CD4-positive, CD25-positive, alpha-beta regulatory T cell (primary cell): ENCODE data around the gene KIZ. TPM values are rescaled to one million over a fixed set of nuclear protein-coding genes. Genes with fewer than 3 reads are reported as not detected.
"Not testable (repeated sequence)": the region's sequence is repeated elsewhere in the genome, so short reads cannot be mapped to it uniquely, and the experiment has no call there.

Source experiments
- ATAC-seq, 2 donors: fragments of 150-1000 bp; cut with Tn5 transposase; one replicate each; pipeline ENCODE4 v1.10.0; 2021; ENCODE audit warnings: low read depth in 2 of 2, moderate number of reproducible peaks in 2 of 2, moderate library complexity in 1 of 2
- DNase-seq, 3 donors: peaks; one replicate each; pipeline versions ENCODE4 v3.0.0 to v3.0.0-alpha.2; 2012 to 2022; ENCODE audit warnings: mixed read lengths in 1 of 3
- H3K27ac ChIP-seq: one replicate; pipeline ENCODE4 v1.7.0; 2013; ENCODE audit warnings: mild to moderate bottlenecking, low read length; ENCODE audit not compliant: insufficient read depth, poor library complexity, severe bottlenecking
- H3K27me3 ChIP-seq: one replicate; pipeline ENCODE4 v1.7.0; 2013; ENCODE audit warnings: low read length; ENCODE audit not compliant: control insufficient read depth, insufficient read depth
- H3K36me3 ChIP-seq: one replicate; pipeline ENCODE4 v1.7.0; 2013; ENCODE audit warnings: mild to moderate bottlenecking, low read length, moderate library complexity; ENCODE audit not compliant: control insufficient read depth, insufficient read depth
- H3K4me1 ChIP-seq: 2 replicates; pipeline ENCODE4 v1.7.0; 2013; ENCODE audit warnings: mild to moderate bottlenecking, low read length; ENCODE audit not compliant: insufficient read depth, control insufficient read depth, poor library complexity, severe bottlenecking
- H3K4me3 ChIP-seq: one replicate; pipeline ENCODE4 v1.7.0; 2013; ENCODE audit warnings: low read depth, mild to moderate bottlenecking, low read length, moderate library complexity
- H3K9me3 ChIP-seq, 2 experiments: 1 replicate in 1 of 2; 2 replicates in 1 of 2; pipeline ENCODE4 v1.7.0; 2013; ENCODE audit warnings: low read length in 2 of 2, mild to moderate bottlenecking in 1 of 2, moderate library complexity in 1 of 2; ENCODE audit not compliant: control insufficient read depth in 2 of 2
- H3K27ac Mint-ChIP-seq, 3 donors: one replicate each; pipeline ENCODE4 v1.8.0; 2020 to 2022; ENCODE audit warnings: mild to moderate bottlenecking in 3 of 3, mixed read lengths in 3 of 3, moderate library complexity in 2 of 3
- H3K27me3 Mint-ChIP-seq: one replicate; pipeline ENCODE4 v1.8.0; 2022; ENCODE audit warnings: mild to moderate bottlenecking, mixed read lengths
- H3K36me3 Mint-ChIP-seq: one replicate; pipeline ENCODE4 v1.8.0; 2020; ENCODE audit warnings: mixed read lengths
- H3K4me1 Mint-ChIP-seq, 4 donors: one replicate each; pipeline ENCODE4 v1.8.0; 2020 to 2022; ENCODE audit warnings: mixed read lengths in 4 of 4, mild to moderate bottlenecking in 1 of 4
- H3K4me3 Mint-ChIP-seq, 4 donors: one replicate each; pipeline ENCODE4 v1.8.0; 2020 to 2022; ENCODE audit warnings: mild to moderate bottlenecking in 4 of 4, mixed read lengths in 4 of 4, moderate library complexity in 3 of 4
- H3K9me3 Mint-ChIP-seq, 7 donors: one replicate each; pipeline ENCODE4 v1.8.0; 2020 to 2022; ENCODE audit warnings: mixed read lengths in 7 of 7, mild to moderate bottlenecking in 3 of 7, moderate library complexity in 2 of 7
- polyA plus RNA-seq, 4 donors: library from polyadenylated mRNA; unstranded; fragments of 300-500 nt; fragmentation: Illumina TruSeq; gene quantifications; one replicate each; pipeline ENCODE4 v1.2.3, GENCODE V29; 2021
- total RNA-seq: library from RNA; stranded (reverse); gene quantifications from one replicate; pipeline ENCODE4 v1.2.3, GENCODE V29; 2022

KIZ gene
- total and polyA plus RNA-seq, 5 donors from 2014 or later = 16.8 to 32.8 (median 21.0) TPM

GRCh38 chr20:21244808-21245207 lies 118.9 kb downstream of the KIZ start:
- H3K27ac Mint-ChIP-seq = no peak overlapping the region
- H3K27me3 ChIP-seq = no peaks in the 10 kb centered on the region
- no peak overlapping the region for H3K4me3 Mint-ChIP-seq
- no peak overlapping the region for H3K27ac ChIP-seq
- peaks cover 4% of the 10 kb centered on the region for H3K36me3 ChIP-seq
- no peak for DNase-seq
- H3K4me3 ChIP-seq = no peak overlapping the region
- no peaks in the 10 kb centered on the region for H3K9me3 ChIP-seq
- ATAC-seq = no peak
- no peaks in the 10 kb centered on the region for H3K9me3 Mint-ChIP-seq
- no peaks in the 10 kb centered on the region for H3K4me1 Mint-ChIP-seq
- H3K27me3 Mint-ChIP-seq = peaks cover 15% of the 10 kb centered on the region
- H3K36me3 Mint-ChIP-seq = peaks cover 40% of the 10 kb centered on the region
- H3K4me1 ChIP-seq = no peaks in the 10 kb centered on the region

DNA sequence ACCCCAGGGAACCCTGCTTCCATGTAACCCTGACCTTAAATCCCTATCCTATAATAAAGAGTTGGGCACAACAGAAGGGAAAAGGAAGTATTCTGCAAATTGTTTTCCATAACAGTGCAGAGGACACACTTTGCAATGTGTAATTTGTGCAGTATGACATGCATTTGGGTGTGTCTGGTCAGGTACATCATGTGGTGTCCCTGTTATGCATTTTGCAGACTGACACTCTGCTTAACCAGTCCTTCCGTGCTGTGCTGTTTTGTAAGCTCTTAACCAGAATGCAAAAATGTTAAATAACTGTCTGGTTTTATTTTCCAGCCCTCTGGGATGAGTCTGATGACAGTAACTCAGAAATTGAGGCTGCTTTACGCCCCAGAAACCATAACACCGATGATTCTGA lies 120.3 kb downstream of the KIZ start:
- Histone ChIP-seq H3K27ac (no peak overlapping the region), H3K4me3 (no peak overlapping the region), H3K9me3 (no peaks in the 10 kb centered on the region), H3K36me3 (peaks cover 4% of the 10 kb centered on the region), H3K4me1 (no peaks in the 10 kb centered on the region), H3K27me3 (no peaks in the 10 kb centered on the region)
- DNase-seq (no peak), ATAC-seq (no peak)
- Mint-ChIP-seq H3K36me3 (peaks cover 40% of the 10 kb centered on the region), H3K27ac (no peak overlapping the region), H3K9me3 (no peaks in the 10 kb centered on the region), H3K4me3 (no peak overlapping the region), H3K4me1 (no peaks in the 10 kb centered on the region), H3K27me3 (peaks cover 19% of the 10 kb centered on the region)

GRCh38 chr20:21247603-21248095 lies 121.8 kb downstream of the KIZ start:
- not testable (repeated sequence) for ATAC-seq, H3K9me3 Mint-ChIP-seq, H3K9me3 ChIP-seq, H3K4me1 Mint-ChIP-seq, H3K27ac Mint-ChIP-seq, H3K27ac ChIP-seq, H3K4me3 Mint-ChIP-seq, H3K36me3 ChIP-seq, DNase-seq, H3K4me1 ChIP-seq, H3K27me3 ChIP-seq, H3K4me3 ChIP-seq
- Mint-ChIP-seq H3K27me3 (peaks cover 19% of the 10 kb centered on the region), H3K36me3 (peaks cover 31% of the 10 kb centered on the region)

GRCh38 chr20:21251278-21251677 lies 125.4 kb downstream of the KIZ start:
- Histone ChIP-seq H3K27me3 (no peaks in the 10 kb centered on the region), H3K27ac (no peak overlapping the region), H3K4me3 (no peak overlapping the region), H3K9me3 (no peaks in the 10 kb centered on the region), H3K4me1 (no peaks in the 10 kb centered on the region), H3K36me3 (no peaks in the 10 kb centered on the region)
- Mint-ChIP-seq H3K4me1 (no peaks in the 10 kb centered on the region), H3K27ac (no peak overlapping the region), H3K4me3 (no peak overlapping the region), H3K36me3 (peaks cover 8% of the 10 kb centered on the region), H3K9me3 (no peaks in the 10 kb centered on the region), H3K27me3 (peaks cover 19% of the 10 kb centered on the region)
- ATAC-seq (no peak), DNase-seq (no peak)

DNA sequence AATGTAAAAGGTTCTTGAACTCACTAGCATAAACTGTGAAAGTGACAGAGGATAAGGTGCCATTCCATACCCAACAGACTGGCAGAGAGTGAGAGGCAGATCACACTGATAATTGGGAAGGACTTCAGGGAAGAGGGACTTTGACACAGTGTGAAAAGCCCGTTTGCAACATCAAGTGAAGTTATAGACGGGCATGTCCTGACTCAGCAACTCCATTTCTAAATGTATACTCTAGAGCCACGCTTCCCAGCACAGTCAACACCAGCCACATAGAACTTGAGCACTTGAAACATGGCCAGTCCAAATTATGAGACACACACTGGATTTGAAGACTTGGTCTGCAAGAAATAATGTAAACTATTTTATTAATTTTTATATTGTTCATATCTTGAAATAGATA lies 131.3 kb downstream of the KIZ start:
- Histone ChIP-seq H3K9me3 (no peaks in the 10 kb centered on the region), H3K4me1 (no peaks in the 10 kb centered on the region), H3K4me3 (no peak overlapping the region), H3K27ac (no peak overlapping the region), H3K27me3 (no peaks in the 10 kb centered on the region), H3K36me3 (no peaks in the 10 kb centered on the region)
- H3K27me3 Mint-ChIP-seq = peaks cover 4% of the 10 kb centered on the region
- H3K4me3 Mint-ChIP-seq = no peak overlapping the region
- H3K9me3 Mint-ChIP-seq = peaks cover 0 to 2% (median 0%) of the 10 kb centered on the region in 7 donors
- ATAC-seq (no peak), DNase-seq (no peak)
- H3K4me1 Mint-ChIP-seq = no peaks in the 10 kb centered on the region
- H3K36me3 Mint-ChIP-seq = no peaks in the 10 kb centered on the region
- H3K27ac Mint-ChIP-seq = no peak overlapping the region

DNA sequence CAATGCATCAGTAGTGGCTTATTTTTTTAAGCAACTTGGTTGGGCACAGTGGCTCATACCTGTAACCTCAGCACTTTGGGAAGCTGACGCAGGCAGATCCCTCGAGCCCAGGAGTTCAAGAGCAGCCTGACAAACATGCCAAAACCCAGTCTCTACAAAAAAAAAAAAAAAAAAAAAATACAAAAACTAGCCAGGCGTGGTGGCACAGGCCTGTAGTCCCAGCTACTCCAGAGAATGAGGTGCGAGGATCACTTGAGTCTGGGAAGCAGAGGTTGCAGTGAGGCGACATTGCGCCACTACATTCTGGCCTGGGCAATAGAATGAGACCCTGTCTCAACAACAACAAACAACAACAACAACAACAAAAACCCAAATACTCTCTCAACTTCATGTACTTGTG lies 132.5 kb downstream of the KIZ start:
- H3K27ac ChIP-seq = no peak overlapping the region
- no peaks in the 10 kb centered on the region for H3K36me3 Mint-ChIP-seq
- peaks cover 0 to 2% (median 0%) of the 10 kb centered on the region in 7 donors for H3K9me3 Mint-ChIP-seq
- H3K4me1 Mint-ChIP-seq = no peaks in the 10 kb centered on the region
- ATAC-seq (no peak), DNase-seq (no peak)
- no peak overlapping the region for H3K27ac Mint-ChIP-seq
- no peaks in the 10 kb centered on the region for H3K36me3 ChIP-seq
- peaks cover 9% of the 10 kb centered on the region for H3K27me3 Mint-ChIP-seq
- no peak overlapping the region for H3K4me3 ChIP-seq
- no peaks in the 10 kb centered on the region for H3K9me3 ChIP-seq
- H3K27me3 ChIP-seq = no peaks in the 10 kb centered on the region
- no peaks in the 10 kb centered on the region for H3K4me1 ChIP-seq
- H3K4me3 Mint-ChIP-seq = no peak overlapping the region

GRCh38 chr20:21259346-21259745 lies 133.5 kb downstream of the KIZ start:
- ATAC-seq (no peak), DNase-seq (no peak)
- peaks cover 9% of the 10 kb centered on the region for H3K27me3 Mint-ChIP-seq
- Histone ChIP-seq H3K4me1 (no peaks in the 10 kb centered on the region), H3K27ac (no peak overlapping the region), H3K4me3 (no peak overlapping the region), H3K27me3 (no peaks in the 10 kb centered on the region), H3K36me3 (no peaks in the 10 kb centered on the region), H3K9me3 (no peaks in the 10 kb centered on the region)
- no peak overlapping the region for H3K4me3 Mint-ChIP-seq
- peaks cover 0 to 4% (median 0%) of the 10 kb centered on the region in 7 donors for H3K9me3 Mint-ChIP-seq
- H3K36me3 Mint-ChIP-seq = no peaks in the 10 kb centered on the region
- H3K4me1 Mint-ChIP-seq = no peaks in the 10 kb centered on the region
- H3K27ac Mint-ChIP-seq = no peak overlapping the region

DNA sequence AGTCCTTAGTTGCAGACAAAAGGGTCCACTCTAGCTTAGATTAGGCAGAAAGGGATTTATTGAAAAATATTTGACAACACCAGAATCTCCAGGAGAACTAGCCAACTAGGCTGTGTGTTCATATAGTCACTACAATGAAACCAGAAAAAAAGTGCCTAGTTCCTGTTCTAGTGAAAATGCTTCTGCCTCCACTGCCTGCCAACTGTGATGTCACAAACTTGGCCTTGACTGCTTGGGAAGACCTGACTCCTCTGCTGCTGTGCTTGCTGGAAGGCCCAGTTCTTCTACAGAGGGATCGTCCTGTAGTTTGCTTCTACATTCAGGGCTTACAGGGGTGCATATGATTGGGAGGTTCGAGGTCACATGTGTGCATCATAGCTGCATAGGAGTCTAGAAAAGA lies 136.9 kb downstream of the KIZ start:
- H3K4me3 ChIP-seq = no peak overlapping the region

More for the DNA sequence above, 136.9 kb downstream of the KIZ start:
- Mint-ChIP-seq H3K4me1 (no peaks in the 10 kb centered on the region), H3K9me3 (peaks cover 0 to 3% (median 0%) of the 10 kb centered on the region in 7 donors), H3K27ac (no peak overlapping the region), H3K36me3 (no peaks in the 10 kb centered on the region), H3K4me3 (no peak overlapping the region), H3K27me3 (peaks cover 12% of the 10 kb centered on the region)
- Histone ChIP-seq H3K4me1 (no peaks in the 10 kb centered on the region), H3K9me3 (no peaks in the 10 kb centered on the region), H3K36me3 (no peaks in the 10 kb centered on the region), H3K27ac (no peak overlapping the region), H3K27me3 (peaks cover 3% of the 10 kb centered on the region)
- DNase-seq = no peak
- no peak for ATAC-seq
